HG03571 (cell line): Measurements from ENCODE around the gene STX17.

Source experiments
- ATAC-seq: cut with Tn5 transposase; IDR thresholded peaks from one replicate; pipeline ENCODE4 v1.9.1; 2021; ENCODE audit not compliant: unreplicated experiment

STX17 gene

DNA sequence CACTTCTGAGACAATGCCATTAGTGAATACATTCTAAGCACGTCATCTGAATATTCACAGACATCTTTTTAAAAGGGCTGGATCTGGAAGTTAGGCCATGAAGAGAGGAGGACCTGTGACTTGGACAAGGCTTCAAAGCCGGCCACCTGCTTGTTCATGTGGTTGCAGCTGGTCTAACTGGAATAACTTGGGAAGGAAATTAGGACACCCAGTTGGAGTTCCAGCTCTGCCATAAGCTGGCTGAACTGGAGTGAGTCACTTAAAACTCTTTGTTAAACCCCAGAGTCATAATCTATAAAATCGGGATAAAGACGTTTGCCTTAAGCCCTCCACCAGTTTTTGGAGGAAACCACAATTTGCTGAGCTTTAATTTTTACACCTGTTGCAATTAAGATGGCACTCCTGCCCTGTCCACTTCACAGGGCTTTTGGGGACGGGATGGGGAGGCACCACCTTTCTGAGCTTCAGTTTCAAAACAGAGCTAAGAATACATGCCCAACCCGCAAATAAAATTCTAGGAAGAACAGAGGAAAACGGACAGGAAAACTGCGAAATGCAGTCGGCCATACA, 536 bp upstream of the STX17 start:
- no peak for ATAC-seq

- ATAC-seq, result no peak
These were observed 716 bp downstream of the STX17 start for GRCh38 chr9:99907208-99907532.

DNA sequence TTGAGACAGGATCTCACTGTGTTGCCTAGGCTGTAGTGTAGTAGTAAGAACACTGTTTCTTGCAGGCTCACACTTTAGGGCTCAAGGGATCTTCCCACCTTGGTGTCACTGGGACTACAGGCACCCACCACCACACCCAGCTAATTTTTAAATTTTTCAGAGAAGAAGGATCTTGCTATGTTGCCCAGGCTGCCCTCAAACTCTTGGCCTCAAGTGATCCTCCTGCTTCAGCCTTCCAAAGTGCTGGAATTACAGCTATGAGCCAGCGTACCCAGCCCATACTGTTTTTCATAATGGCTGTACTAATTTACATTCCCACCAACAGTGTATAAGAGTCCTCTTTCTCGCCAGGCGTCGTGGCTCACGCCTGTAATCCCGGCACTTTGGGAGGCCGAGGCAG, 5.1 kb downstream of the STX17 start:
- ATAC-seq, result no peak

DNA sequence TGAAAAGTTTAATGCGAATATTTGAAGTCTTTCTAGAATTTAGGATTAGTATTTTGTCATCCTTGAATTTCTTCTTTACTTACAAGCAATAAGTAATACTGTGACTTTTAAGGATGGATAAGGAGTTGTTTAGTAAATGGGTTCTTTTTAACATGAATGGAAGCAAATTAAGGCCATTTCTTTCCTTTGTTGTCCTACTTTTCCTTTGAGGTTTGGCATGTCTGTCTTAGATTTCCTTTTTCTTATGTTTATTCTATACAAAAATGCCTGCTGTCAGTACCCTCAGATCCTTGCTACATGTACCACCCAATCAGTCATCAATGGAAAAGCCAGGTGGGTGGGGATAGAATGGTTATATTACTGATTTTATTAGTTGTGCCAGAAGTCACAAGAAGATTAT, 10.2 kb downstream of the STX17 start:
- no peak for ATAC-seq

- ATAC-seq, result no peak
These were observed 11.7 kb downstream of the STX17 start for GRCh38 chr9:99918134-99918533.

- ATAC-seq, result no peak
These were observed 13.5 kb downstream of the STX17 start for GRCh38 chr9:99919930-99920329.

- no peak for ATAC-seq
These were observed 15.6 kb downstream of the STX17 start for GRCh38 chr9:99921875-99922710.

- ATAC-seq, result no peak
These were observed 16.2 kb downstream of the STX17 start for GRCh38 chr9:99922711-99923030.

GRCh38 chr9:99925541-99925940, 19.1 kb downstream of the STX17 start:
- ATAC-seq, result no peak

- no peak for ATAC-seq
These were observed 23.2 kb downstream of the STX17 start for GRCh38 chr9:99929652-99930051.

DNA sequence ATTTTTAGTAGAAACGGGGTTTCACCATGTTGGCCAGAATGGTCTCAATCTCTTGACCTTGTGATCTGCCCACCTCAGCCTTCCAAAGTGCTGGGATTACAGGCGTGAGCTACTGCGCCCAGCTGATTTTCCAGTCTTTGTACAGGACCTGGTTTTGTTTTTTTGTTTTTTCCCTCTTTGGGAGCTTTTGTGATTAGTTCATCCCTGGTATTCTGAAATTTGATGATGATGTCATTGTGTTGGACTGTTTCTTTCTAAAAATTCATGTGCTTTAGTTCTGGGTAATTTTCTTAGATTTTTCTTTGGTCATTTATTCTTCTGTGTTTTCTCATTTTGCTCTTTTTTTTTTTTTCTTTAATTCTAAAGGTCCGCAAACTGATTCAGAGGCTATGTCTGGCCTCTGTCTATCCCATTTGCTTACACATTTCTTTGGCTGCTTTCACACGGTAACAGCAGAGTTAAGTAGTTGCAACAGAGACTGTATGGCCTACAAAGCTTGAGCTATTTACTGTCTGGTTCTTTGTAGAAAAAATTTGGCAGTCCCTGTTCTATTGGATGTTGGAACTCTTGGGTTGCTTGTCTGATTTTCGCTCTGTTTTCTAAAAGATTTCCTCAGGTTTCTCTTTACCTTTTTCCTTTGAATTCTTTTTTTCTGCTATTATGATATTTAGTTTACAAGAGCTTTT, 24.8 kb downstream of the STX17 start:
- ATAC-seq, result no peak

- ATAC-seq, result no peak
These were observed 30.6 kb downstream of the STX17 start for GRCh38 chr9:99936947-99937587.

DNA sequence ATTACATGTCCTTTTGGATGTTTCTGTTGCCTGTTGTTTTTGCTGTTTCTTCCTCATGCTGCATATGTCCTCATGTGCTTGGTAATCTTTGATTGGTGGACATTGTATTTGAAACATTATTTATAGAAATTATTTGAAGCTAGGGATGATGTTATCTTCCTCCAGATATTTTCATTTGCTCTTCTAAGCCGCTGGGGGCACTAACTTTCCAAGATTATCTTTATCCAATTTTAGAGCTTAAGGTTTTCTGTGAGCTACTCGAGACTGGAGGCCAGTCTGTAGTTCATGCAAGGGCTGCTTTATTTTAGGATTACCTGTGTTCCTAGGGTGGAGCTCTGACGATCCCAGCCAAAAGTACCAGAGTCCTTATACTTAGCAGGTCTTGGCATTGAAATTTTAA, 40.9 kb downstream of the STX17 start:
- no peak for ATAC-seq

DNA sequence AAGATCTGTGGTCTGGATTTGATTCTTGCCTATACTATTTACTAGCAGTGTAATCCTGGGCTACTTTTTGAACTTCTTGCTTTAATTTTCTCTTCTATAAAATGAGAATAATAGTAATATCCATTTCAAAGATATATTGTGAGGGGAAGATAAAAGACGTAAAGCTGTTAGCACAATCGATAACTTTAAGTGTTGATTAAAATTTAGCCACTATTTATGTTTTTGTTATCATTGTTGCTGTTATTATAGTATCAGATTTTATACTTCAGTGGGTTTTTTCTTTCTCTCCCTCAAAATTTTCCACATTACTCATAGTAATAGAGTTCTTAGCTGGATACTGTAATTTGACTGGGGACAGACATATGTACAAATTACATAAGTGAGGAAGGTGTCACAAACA, 42.0 kb downstream of the STX17 start:
- ATAC-seq, result no peak

DNA sequence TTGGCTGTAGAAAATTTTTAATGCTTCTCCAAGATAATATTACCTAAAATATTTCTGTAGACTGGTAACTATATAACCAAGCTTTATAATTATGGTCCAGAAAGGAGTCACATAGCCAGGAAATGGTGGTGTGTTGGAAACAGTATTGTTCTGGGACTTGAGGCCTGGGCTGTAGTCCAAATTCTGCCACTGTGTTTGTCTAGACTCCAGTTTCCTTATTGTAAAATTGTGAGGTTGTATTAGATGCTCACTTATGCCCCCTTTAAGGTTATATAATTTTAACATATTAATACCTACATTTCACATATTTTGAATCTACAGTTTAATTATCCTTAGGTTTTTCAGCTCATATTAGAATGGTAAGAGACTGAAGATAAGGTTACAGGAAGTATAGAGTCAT, 42.4 kb downstream of the STX17 start:
- ATAC-seq, result no peak

- no peak for ATAC-seq
These were observed 47.5 kb downstream of the STX17 start for GRCh38 chr9:99953861-99954507.

DNA sequence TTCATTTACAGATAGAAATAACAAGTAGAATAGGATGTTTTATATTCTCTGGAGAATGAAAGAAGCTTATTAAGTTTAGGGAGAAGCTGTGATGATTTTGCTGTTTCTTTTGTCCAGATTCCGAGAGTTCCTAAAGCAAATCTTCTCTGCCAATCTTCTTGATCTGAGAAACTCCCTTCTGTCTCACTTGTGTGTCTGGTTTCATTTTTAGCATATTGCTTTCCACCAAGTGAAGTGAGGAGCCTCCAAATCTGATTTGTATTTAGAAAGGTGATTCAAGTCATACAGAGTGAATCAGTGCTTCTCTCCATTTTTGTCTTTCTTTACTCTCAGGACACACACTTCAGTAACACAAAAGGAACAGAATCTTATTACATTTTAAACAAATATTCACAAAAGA, 48.4 kb downstream of the STX17 start:
- no peak for ATAC-seq

DNA sequence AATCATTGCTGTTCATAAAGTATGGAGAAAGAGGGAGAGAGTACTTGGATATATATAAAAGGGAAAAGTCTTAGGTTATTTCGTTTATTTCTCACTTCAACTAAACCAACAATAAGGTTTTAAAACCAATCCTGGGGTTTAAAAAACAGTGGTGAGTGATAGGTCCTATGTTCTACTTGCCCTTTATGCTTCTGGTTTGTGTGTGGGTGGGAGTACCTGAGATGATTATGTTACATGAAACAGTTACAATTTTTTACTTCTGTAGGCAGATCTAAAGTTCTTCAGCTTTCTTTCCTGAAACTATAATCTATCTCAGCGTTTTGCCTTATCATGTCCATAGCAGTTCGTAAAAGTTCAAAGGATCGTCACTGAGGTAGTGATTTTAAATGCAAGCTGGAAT, 49.2 kb downstream of the STX17 start:
- no peak for ATAC-seq

DNA sequence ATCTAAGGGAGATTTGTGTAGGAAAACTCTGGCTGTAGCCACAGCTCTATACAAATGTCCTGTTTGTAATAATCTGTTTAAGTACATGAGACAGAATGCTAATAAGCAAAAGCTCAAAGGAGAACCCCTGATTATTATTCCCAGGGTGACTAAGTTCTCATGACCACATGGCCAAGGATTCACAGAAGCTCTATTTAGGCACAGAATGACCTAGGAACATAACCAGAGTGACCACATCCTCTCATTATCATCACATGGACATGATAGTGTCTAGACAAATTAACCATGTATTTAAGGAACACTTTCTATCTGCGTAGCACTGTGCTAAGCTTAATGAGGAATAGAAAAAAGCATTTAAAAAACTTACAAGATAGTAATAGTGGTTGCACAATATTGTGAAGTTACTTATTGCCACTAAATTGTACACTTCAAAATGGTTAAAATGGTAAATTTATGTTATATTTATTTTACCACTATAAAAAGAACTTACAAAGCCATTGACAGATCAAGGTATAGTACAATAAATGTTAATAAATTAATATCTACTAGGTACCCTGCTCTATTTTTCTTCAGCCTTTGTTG, 56.3 kb downstream of the STX17 start:
- ATAC-seq, result no peak

DNA sequence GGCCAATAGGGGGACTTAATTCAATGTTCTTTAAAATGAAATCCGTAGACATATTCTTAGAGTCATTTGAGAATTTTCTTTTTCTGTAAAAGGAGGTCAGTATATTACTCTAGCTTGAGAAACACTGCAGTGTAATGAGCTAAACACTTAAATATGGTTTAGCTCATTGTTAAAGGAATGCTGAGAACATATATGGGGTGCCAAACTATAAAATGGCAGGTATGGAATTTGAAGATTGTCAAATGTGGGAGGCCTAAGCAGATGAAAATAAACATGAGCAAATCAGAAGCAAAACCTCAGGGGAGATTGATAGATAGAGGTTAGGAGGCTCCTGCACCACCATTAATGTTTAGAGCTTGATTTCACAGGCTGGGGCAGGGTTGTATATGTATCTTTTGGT, 57.9 kb downstream of the STX17 start:
- no peak for ATAC-seq

- ATAC-seq, result no peak
These were observed 59.5 kb downstream of the STX17 start for GRCh38 chr9:99966001-99966400.
